Trophoblast cell (in vitro differentiated cells and primary cell): ENCODE data around the gene ARHGEF16.

ENCODE experiments used
- DNase-seq, 2 donors: peaks; one replicate each; pipeline ENCODE4 v3.0.0-alpha.2; 2016
- H2AFZ ChIP-seq: 2 replicates; pipeline ENCODE4 v1.6.1; 2013; ENCODE audit warnings: low read length, moderate library complexity, mild to moderate bottlenecking; ENCODE audit not compliant: insufficient read depth, poor library complexity
- H2AK5ac ChIP-seq: 2 replicates; pipeline ENCODE4 v1.6.1; 2013; ENCODE audit warnings: mild to moderate bottlenecking, low read length
- H2BK120ac ChIP-seq: 2 replicates; pipeline ENCODE4 v1.6.1; 2013; ENCODE audit warnings: low read length, mild to moderate bottlenecking, moderate library complexity; ENCODE audit not compliant: insufficient read depth, poor library complexity
- H2BK12ac ChIP-seq: 2 replicates; pipeline ENCODE4 v1.6.1; 2013; ENCODE audit warnings: mild to moderate bottlenecking, low read length, moderate library complexity
- H2BK5ac ChIP-seq: 2 replicates; pipeline ENCODE4 v1.6.1; 2013; ENCODE audit warnings: low read length, low read depth, moderate library complexity, mild to moderate bottlenecking; ENCODE audit not compliant: poor library complexity
- H3K14ac ChIP-seq: 2 replicates; pipeline ENCODE4 v1.6.1; 2013; ENCODE audit warnings: mild to moderate bottlenecking, low read length
- H3K18ac ChIP-seq: 2 replicates; pipeline ENCODE4 v1.6.1; 2013; ENCODE audit warnings: mild to moderate bottlenecking, low read length
- H3K23ac ChIP-seq: 2 replicates; pipeline ENCODE4 v1.6.1; 2013; ENCODE audit warnings: low read length
- H3K27ac ChIP-seq: 2 replicates; pipeline ENCODE4 v1.5.1; 2013; ENCODE audit warnings: low read depth, mild to moderate bottlenecking, inconsistent platforms, low read length, moderate library complexity
- H3K27me3 ChIP-seq: 2 replicates; pipeline ENCODE4 v1.6.1; 2013; ENCODE audit warnings: inconsistent platforms, mild to moderate bottlenecking, low read length, moderate library complexity; ENCODE audit not compliant: insufficient read depth
- H3K36me3 ChIP-seq, 2 experiments: 1 replicate in 1 of 2; 2 replicates in 1 of 2; pipeline ENCODE4 v1.6.1; 2013; ENCODE audit warnings: low read length in 2 of 2, mild to moderate bottlenecking in 2 of 2, moderate library complexity in 1 of 2; ENCODE audit not compliant: insufficient read depth in 2 of 2, control insufficient read depth in 1 of 2
- H3K4ac ChIP-seq: 2 replicates; pipeline ENCODE4 v1.6.1; 2013; ENCODE audit warnings: low read depth, mild to moderate bottlenecking, low read length, moderate library complexity
- H3K4me1 ChIP-seq, 2 experiments: 1 replicate in 1 of 2; 2 replicates in 1 of 2; pipeline ENCODE4 v1.6.1; 2013; ENCODE audit warnings: low read length in 2 of 2, mild to moderate bottlenecking in 2 of 2, moderate library complexity in 1 of 2; ENCODE audit not compliant: insufficient read depth in 2 of 2, control insufficient read depth in 1 of 2
- H3K4me2 ChIP-seq: 2 replicates; pipeline ENCODE4 v1.6.1; 2013; ENCODE audit warnings: inconsistent platforms, mild to moderate bottlenecking, low read length, moderate library complexity
- H3K4me3 ChIP-seq: 2 replicates; pipeline ENCODE4 v1.5.1; 2013; ENCODE audit warnings: mild to moderate bottlenecking, low read depth, low read length, inconsistent platforms
- H3K79me1 ChIP-seq: one replicate; pipeline ENCODE4 v1.6.1; 2013; ENCODE audit warnings: low read length
- H3K79me2 ChIP-seq: 2 replicates; pipeline ENCODE4 v1.6.1; 2013; ENCODE audit warnings: low read length, mild to moderate bottlenecking; ENCODE audit not compliant: control insufficient read depth, insufficient read depth, poor library complexity
- H3K9ac ChIP-seq: 2 replicates; pipeline ENCODE4 v1.6.1; 2013; ENCODE audit warnings: mild to moderate bottlenecking, low read length
- H3K9me3 ChIP-seq: 2 replicates; pipeline ENCODE4 v1.6.1; 2013; ENCODE audit warnings: low read depth, mild to moderate bottlenecking, control low read depth, inconsistent platforms, low read length; ENCODE audit not compliant: insufficient read depth
- H4K12ac ChIP-seq: 2 replicates; pipeline ENCODE4 v1.6.1; 2013; ENCODE audit warnings: low read depth, mild to moderate bottlenecking, low read length, moderate library complexity
- H4K8ac ChIP-seq: 2 replicates; pipeline ENCODE4 v1.6.1; 2013; ENCODE audit warnings: low read depth, mild to moderate bottlenecking, low read length, moderate library complexity
- H4K91ac ChIP-seq: one replicate; pipeline ENCODE4 v1.6.1; 2013; ENCODE audit warnings: low read depth, mild to moderate bottlenecking, low read length, moderate library complexity
- WGBS: extraction: QIAGEN DNeasy Blood & Tissue Kit; methylation state at CpG from one replicate; pipeline ENCODE4 v1.1.7; 2013; ENCODE audit warnings: missing lambda C conversion rate; ENCODE audit not compliant: insufficient read length, insufficient coverage; ENCODE audit errors: extremely low coverage; 5-methylcytosine and 5-hydroxymethylcytosine counted together

Gene ARHGEF16

DNA sequence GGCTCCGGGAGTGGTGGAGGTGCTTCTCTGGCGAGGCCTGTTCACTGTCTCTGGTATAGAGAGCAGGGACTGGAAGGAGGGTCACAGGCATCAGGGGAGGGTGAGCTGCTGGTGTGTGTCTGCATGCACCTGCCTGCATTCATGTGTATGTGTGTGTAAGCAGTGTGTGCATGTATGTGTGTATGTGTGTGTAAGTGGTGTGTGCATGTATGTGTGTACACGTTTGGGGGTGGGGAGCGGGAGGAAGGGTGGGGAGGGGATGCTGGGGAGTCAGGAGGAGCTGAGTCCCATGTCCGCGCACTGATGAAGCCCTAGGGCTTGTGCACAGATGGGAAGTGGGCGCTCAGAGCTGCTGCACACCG lies 49.0 kb downstream of the ARHGEF16 start:
- Histone ChIP-seq H3K27ac (no peak overlapping the region), H3K79me2 (no peaks in the 10 kb centered on the region), H2BK5ac (no peak overlapping the region), H3K27me3 (no peaks in the 10 kb centered on the region), H3K14ac (no peak overlapping the region), H3K36me3 (no peaks in the 10 kb centered on the region), H3K4ac (no peak overlapping the region), H3K23ac (no peak overlapping the region), H4K91ac (no peak overlapping the region), H2BK12ac (no peak overlapping the region), H3K79me1 (no peaks in the 10 kb centered on the region), H2AK5ac (no peak overlapping the region), H3K18ac (no peak overlapping the region), H4K12ac (no peak overlapping the region), H2BK120ac (no peak overlapping the region), H3K9me3 (peaks cover 3% of the 10 kb centered on the region), H3K4me3 (no peak overlapping the region), H3K4me1 (no peaks in the 10 kb centered on the region), H2AFZ (no peak overlapping the region), H3K9ac (no peak overlapping the region), H3K4me2 (no peak overlapping the region), H4K8ac (no peak overlapping the region)
- no peak for DNase-seq
- WGBS = no CpG with 5 or more reads among the region's 8 CpGs

- Histone ChIP-seq H3K36me3 (no peaks in the 10 kb centered on the region), H4K91ac (no peak overlapping the region), H3K27ac (no peak overlapping the region), H4K8ac (no peak overlapping the region), H2AFZ (no peak overlapping the region), H2BK12ac (no peak overlapping the region), H3K14ac (no peak overlapping the region), H4K12ac (no peak overlapping the region), H3K23ac (no peak overlapping the region), H3K79me1 (no peaks in the 10 kb centered on the region), H2BK5ac (no peak overlapping the region), H3K4ac (no peak overlapping the region), H2AK5ac (no peak overlapping the region), H3K79me2 (no peaks in the 10 kb centered on the region), H3K4me2 (no peak overlapping the region), H3K4me3 (no peak overlapping the region), H2BK120ac (no peak overlapping the region), H3K9me3 (peaks cover 3% of the 10 kb centered on the region), H3K18ac (no peak overlapping the region), H3K9ac (no peak overlapping the region), H3K27me3 (no peaks in the 10 kb centered on the region), H3K4me1 (no peaks in the 10 kb centered on the region)
- peak; percentile 54 to 63 for DNase-seq
- WGBS = no CpG with 5 or more reads among the region's 31 CpGs
These were observed 49.8 kb downstream of the ARHGEF16 start for GRCh38 chr1:3504151-3504821.

DNA sequence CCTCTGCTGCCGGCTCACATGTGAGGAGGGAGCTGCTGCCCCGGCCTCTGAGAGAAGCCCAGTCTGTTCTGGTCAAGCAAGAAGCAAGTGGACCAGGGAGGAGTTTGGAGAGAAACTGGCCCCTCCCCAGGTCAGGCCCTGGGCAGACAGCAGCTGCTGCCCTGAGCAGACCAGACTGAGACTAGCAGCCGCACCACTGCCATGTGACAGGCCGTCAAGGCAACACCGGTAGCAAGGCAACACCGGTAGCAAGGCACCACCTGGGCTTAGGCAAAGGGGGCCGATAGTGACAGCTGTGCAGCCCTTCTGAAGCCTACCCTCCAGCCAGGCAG lies 50.3 kb downstream of the ARHGEF16 start:
- H2BK120ac ChIP-seq = no peak overlapping the region
- no peaks in the 10 kb centered on the region for H3K27me3 ChIP-seq
- H4K8ac ChIP-seq = no peak overlapping the region
- no peak overlapping the region for H2AFZ ChIP-seq
- no peak overlapping the region for H3K27ac ChIP-seq
- no peaks in the 10 kb centered on the region for H3K36me3 ChIP-seq
- H3K79me2 ChIP-seq = no peaks in the 10 kb centered on the region
- no peak overlapping the region for H3K18ac ChIP-seq
- no peak overlapping the region for H3K9ac ChIP-seq
- no peak overlapping the region for H3K4ac ChIP-seq
- H3K23ac ChIP-seq = no peak overlapping the region
- DNase-seq = no peak
- H4K12ac ChIP-seq = no peak overlapping the region
- H2BK5ac ChIP-seq = no peak overlapping the region
- H2AK5ac ChIP-seq = no peak overlapping the region
- H3K4me3 ChIP-seq = no peak overlapping the region
- no CpG with 5 or more reads among the region's 7 CpGs for WGBS
- H3K4me1 ChIP-seq = no peaks in the 10 kb centered on the region
- H4K91ac ChIP-seq = no peak overlapping the region
- H3K14ac ChIP-seq = no peak overlapping the region
- no peaks in the 10 kb centered on the region for H3K79me1 ChIP-seq
- no peak overlapping the region for H2BK12ac ChIP-seq
- no peak overlapping the region for H3K4me2 ChIP-seq
- peaks cover 3% of the 10 kb centered on the region for H3K9me3 ChIP-seq

GRCh38 chr1:3505161-3505560 lies 50.7 kb downstream of the ARHGEF16 start:
- H3K4me1 ChIP-seq = no peaks in the 10 kb centered on the region
- no peak overlapping the region for H4K8ac ChIP-seq
- no peaks in the 10 kb centered on the region for H3K27me3 ChIP-seq
- no peak overlapping the region for H3K9ac ChIP-seq
- no peak overlapping the region for H4K91ac ChIP-seq
- no peak overlapping the region for H3K27ac ChIP-seq
- no peak overlapping the region for H3K23ac ChIP-seq
- no peak overlapping the region for H2BK12ac ChIP-seq
- H3K4ac ChIP-seq = no peak overlapping the region
- H3K18ac ChIP-seq = no peak overlapping the region
- no peak for DNase-seq
- no peak overlapping the region for H2AK5ac ChIP-seq
- no peak overlapping the region for H2BK5ac ChIP-seq
- WGBS = no CpG with 5 or more reads among the region's 20 CpGs
- H3K4me2 ChIP-seq = no peak overlapping the region
- peaks cover 3% of the 10 kb centered on the region for H3K9me3 ChIP-seq
- no peaks in the 10 kb centered on the region for H3K36me3 ChIP-seq
- no peak overlapping the region for H3K4me3 ChIP-seq
- H3K79me2 ChIP-seq = no peaks in the 10 kb centered on the region
- no peak overlapping the region for H2AFZ ChIP-seq
- no peak overlapping the region for H2BK120ac ChIP-seq
- H3K79me1 ChIP-seq = no peaks in the 10 kb centered on the region
- H3K14ac ChIP-seq = no peak overlapping the region
- H4K12ac ChIP-seq = no peak overlapping the region
